ENCODE results near the gene GATA3.

The GATA3 gene

GRCh38 chr10:8096931-8097330 lies 42.4 kb downstream of the GATA3 start:
- no peak overlapping the region for H3K27ac ChIP-seq (ENCODE audit: low read length)
- H3K4me1 ChIP-seq (ENCODE audit: control insufficient read depth, insufficient read depth, low read length): 0 out of 2 replicates have a peak, but pooled peaks cover 1% of the 10 kb centered on the region
- no peaks in the 10 kb centered on the region for H3K27me3 ChIP-seq (ENCODE audit: control insufficient read depth, insufficient read depth, low read length)
- no CpG with 5 or more reads among the region's 5 CpGs for WGBS (ENCODE audit: insufficient coverage, insufficient read length)
- no peaks in the 10 kb centered on the region for H3K9me3 ChIP-seq (ENCODE audit: control insufficient read depth, insufficient read depth, low read length)
- H3K4me3 ChIP-seq (ENCODE audit: low read length): no peak overlapping the region
- no peak for DNase-seq (ENCODE audit: low read depth, low spot score)
- H3K36me3 ChIP-seq (ENCODE audit: control insufficient read depth, insufficient read depth, low read length): no peaks in the 10 kb centered on the region

DNA sequence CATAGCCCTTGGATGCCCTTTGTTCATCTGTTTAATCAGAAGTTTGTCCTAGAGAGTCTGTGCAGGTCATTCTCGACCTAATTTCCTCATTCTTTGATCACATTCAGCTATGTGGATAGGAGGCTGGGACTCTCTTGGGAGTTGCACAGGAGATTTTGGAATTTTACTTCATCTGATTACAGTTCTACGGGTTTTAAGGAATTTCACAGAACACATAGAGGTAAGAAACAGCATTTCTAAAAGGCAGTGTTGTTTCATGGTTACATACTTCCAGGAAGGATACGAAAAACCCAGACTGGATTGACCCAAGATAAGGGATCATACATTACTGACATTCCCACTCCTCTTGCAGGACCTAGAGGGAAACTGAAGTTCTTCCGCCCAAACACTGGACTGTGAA lies 45.9 kb downstream of the GATA3 start:
- Histone ChIP-seq H3K9me3 (ENCODE audit: control insufficient read depth, insufficient read depth, low read length) (no peaks in the 10 kb centered on the region), H3K36me3 (ENCODE audit: control insufficient read depth, insufficient read depth, low read length) (no peaks in the 10 kb centered on the region), H3K4me1 (ENCODE audit: control insufficient read depth, insufficient read depth, low read length) (peaks cover 6% of the 10 kb centered on the region), H3K27me3 (ENCODE audit: control insufficient read depth, insufficient read depth, low read length) (no peaks in the 10 kb centered on the region), H3K4me3 (ENCODE audit: low read length) (no peak overlapping the region), H3K27ac (ENCODE audit: low read length) (no peak overlapping the region)
- WGBS (ENCODE audit: insufficient coverage, insufficient read length): no CpG with 5 or more reads among the region's 4 CpGs
- no peak for DNase-seq (ENCODE audit: low read depth, low spot score)

GRCh38 chr10:8102708-8103401 lies 48.4 kb downstream of the GATA3 start:
- no CpG with 5 or more reads among the region's 13 CpGs for WGBS (ENCODE audit: insufficient coverage, insufficient read length)
- H3K36me3 ChIP-seq (ENCODE audit: control insufficient read depth, insufficient read depth, low read length): no peaks in the 10 kb centered on the region

GRCh38 chr10:8103543-8103942 lies 49.1 kb downstream of the GATA3 start:
- WGBS (ENCODE audit: insufficient coverage, insufficient read length): no CpG with 5 or more reads among the region's 8 CpGs

More at GRCh38 chr10:8102708-8103401, 48.4 kb downstream of the GATA3 start:
- no peaks in the 10 kb centered on the region for H3K9me3 ChIP-seq (ENCODE audit: control insufficient read depth, insufficient read depth, low read length)
- no peaks in the 10 kb centered on the region for H3K27me3 ChIP-seq (ENCODE audit: control insufficient read depth, insufficient read depth, low read length)
- DNase-seq (ENCODE audit: low read depth, low spot score): no peak
- H3K4me1 ChIP-seq (ENCODE audit: control insufficient read depth, insufficient read depth, low read length): peaks cover 4% of the 10 kb centered on the region
- H3K4me3 ChIP-seq (ENCODE audit: low read length): no peak overlapping the region
- H3K27ac ChIP-seq (ENCODE audit: low read length): no peak overlapping the region

DNA sequence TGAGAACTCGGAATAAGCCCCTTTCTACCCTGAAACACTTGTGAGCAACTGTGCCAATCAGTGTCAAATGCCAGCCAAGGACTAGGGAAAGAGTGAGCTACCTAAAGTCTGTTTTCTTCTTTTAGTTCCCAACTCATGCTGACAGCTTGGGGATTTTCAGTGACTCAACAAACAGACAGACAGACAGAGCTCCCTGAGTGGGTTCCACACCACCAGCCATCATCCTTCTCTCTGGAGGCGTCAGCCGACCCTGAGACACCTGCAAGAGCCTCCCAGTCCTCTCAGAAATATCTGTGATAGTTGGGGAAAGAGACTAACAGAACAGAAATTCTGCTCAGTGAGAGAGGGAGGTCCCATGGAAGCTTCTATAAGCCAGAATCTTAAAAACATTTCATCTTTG lies 49.5 kb downstream of the GATA3 start:
- Histone ChIP-seq H3K27me3 (ENCODE audit: control insufficient read depth, insufficient read depth, low read length) (no peaks in the 10 kb centered on the region), H3K4me1 (ENCODE audit: control insufficient read depth, insufficient read depth, low read length) (peaks cover 4% of the 10 kb centered on the region), H3K36me3 (ENCODE audit: control insufficient read depth, insufficient read depth, low read length) (no peaks in the 10 kb centered on the region), H3K9me3 (ENCODE audit: control insufficient read depth, insufficient read depth, low read length) (no peaks in the 10 kb centered on the region), H3K4me3 (ENCODE audit: low read length) (no peak overlapping the region), H3K27ac (ENCODE audit: low read length) (no peak overlapping the region)
- no CpG with 5 or more reads among the region's 3 CpGs for WGBS (ENCODE audit: insufficient coverage, insufficient read length)
- no peak for DNase-seq (ENCODE audit: low read depth, low spot score)

More at GRCh38 chr10:8103543-8103942, 49.1 kb downstream of the GATA3 start:
- Histone ChIP-seq H3K4me1 (ENCODE audit: control insufficient read depth, insufficient read depth, low read length) (peaks cover 4% of the 10 kb centered on the region), H3K36me3 (ENCODE audit: control insufficient read depth, insufficient read depth, low read length) (no peaks in the 10 kb centered on the region), H3K27ac (ENCODE audit: low read length) (no peak overlapping the region), H3K4me3 (ENCODE audit: low read length) (no peak overlapping the region), H3K27me3 (ENCODE audit: control insufficient read depth, insufficient read depth, low read length) (no peaks in the 10 kb centered on the region), H3K9me3 (ENCODE audit: control insufficient read depth, insufficient read depth, low read length) (no peaks in the 10 kb centered on the region)
- no peak for DNase-seq (ENCODE audit: low read depth, low spot score)

DNA sequence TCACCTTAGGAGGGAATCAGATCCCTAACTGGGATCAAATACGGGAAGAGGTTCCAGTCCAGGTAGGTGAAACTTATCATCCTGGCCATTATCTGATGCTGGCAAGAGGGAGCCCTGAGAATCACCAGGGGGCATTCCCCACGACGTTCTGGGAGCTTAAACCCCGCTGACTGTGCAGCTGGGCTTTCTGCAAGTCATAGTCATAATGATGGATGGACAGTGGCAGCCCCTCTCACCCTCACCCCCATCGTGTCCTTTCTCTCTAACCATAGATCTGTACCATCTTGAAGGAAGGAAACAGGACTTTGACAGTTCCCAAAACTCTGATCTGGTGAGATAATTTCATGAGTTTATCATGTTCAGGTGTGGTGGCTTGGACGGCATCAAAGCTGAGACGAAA lies 50.2 kb downstream of the GATA3 start:
- WGBS (ENCODE audit: insufficient coverage, insufficient read length): no CpG with 5 or more reads among the region's 7 CpGs
- no peak for DNase-seq (ENCODE audit: low read depth, low spot score)

DNA sequence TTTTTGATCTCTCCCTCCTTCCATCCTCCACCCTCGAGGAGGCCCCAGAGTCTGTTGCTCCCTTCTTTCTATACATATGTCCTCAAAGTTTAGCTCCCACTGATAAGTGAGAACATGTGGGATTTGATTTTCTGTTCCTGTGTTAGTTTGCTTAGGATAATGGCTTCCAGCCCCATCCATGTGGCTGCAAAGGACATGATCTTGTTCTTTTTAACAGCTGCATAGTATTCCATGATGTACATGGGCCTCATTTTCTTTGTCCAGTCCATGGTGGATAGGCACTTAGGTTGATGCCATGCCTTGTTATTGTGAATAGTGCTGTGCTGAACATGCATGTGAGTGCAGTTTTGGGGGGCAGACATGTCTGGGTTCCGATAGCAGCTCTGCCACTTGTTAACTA lies 51.4 kb downstream of the GATA3 start:
- no peaks in the 10 kb centered on the region for H3K9me3 ChIP-seq (ENCODE audit: control insufficient read depth, insufficient read depth, low read length)
- no peak overlapping the region for H3K27ac ChIP-seq (ENCODE audit: low read length)
- no peak overlapping the region for H3K4me3 ChIP-seq (ENCODE audit: low read length)
- H3K36me3 ChIP-seq (ENCODE audit: control insufficient read depth, insufficient read depth, low read length): no peaks in the 10 kb centered on the region
- H3K4me1 ChIP-seq (ENCODE audit: control insufficient read depth, insufficient read depth, low read length): peaks cover 4% of the 10 kb centered on the region
- no peak for DNase-seq (ENCODE audit: low read depth, low spot score)
- no CpG with 5 or more reads among the region's 2 CpGs for WGBS (ENCODE audit: insufficient coverage, insufficient read length)
- no peaks in the 10 kb centered on the region for H3K27me3 ChIP-seq (ENCODE audit: control insufficient read depth, insufficient read depth, low read length)

More for the DNA sequence above, 50.2 kb downstream of the GATA3 start:
- no peaks in the 10 kb centered on the region for H3K27me3 ChIP-seq (ENCODE audit: control insufficient read depth, insufficient read depth, low read length)
- no peak overlapping the region for H3K4me3 ChIP-seq (ENCODE audit: low read length)
- no peak overlapping the region for H3K27ac ChIP-seq (ENCODE audit: low read length)
- H3K9me3 ChIP-seq (ENCODE audit: control insufficient read depth, insufficient read depth, low read length): no peaks in the 10 kb centered on the region
- H3K4me1 ChIP-seq (ENCODE audit: control insufficient read depth, insufficient read depth, low read length): peaks cover 4% of the 10 kb centered on the region
- H3K36me3 ChIP-seq (ENCODE audit: control insufficient read depth, insufficient read depth, low read length): no peaks in the 10 kb centered on the region

DNA sequence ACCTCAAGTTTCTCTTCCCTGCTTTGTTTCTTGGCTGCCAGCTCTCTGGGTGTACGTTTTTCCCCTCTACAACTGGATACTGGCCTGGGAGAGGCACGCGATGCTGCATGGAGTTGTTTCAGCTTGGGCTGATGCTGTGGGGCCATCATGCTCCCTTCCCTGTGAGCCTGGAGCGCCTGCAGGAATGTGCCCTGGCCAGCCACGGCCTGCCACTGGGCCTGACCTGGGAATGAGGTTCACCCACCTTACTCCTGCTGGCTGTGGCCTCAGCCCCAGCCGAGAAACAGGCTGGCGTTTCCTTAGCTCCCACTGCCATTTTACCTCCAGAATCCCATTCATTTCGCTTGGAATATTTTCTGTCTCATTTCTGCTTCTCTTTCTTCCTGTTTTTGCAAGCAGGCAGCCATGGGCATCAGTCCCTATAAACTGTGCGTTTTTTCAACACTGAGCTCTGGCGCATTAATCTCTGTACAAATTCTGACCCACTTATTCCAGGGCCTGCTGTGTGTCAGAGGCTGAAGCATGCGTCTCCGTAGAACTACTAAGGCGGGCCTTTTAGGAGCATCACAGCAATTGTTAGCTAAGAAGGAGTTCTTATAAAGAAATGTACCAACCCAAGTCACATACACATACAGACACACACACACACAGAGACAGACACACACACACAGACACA lies 57.9 kb downstream of the GATA3 start:
- DNase-seq (ENCODE audit: low read depth, low spot score): no peak
- no CpG with 5 or more reads among the region's 13 CpGs for WGBS (ENCODE audit: insufficient coverage, insufficient read length)
- H3K4me1 ChIP-seq (ENCODE audit: control insufficient read depth, insufficient read depth, low read length): no peaks in the 10 kb centered on the region

DNA sequence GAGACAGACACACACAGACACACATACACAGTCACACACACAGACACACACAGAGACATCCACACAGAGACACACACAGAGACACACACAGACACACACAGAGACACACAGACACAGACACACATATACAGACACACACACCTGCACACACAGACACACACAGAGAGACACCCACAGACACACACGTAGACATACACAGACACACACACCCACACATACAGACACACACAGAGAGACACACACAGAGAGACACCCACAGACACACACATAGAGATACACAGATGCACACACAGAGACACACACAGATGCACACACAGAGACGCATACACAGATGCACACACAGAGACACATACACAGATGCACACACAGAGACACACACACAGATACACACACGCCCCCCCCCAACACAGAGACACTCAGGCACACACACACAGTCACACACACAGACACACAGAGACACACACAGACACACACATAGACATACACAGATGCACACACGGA lies 58.5 kb downstream of the GATA3 start:
- no CpG with 5 or more reads among the region's 4 CpGs for WGBS (ENCODE audit: insufficient coverage, insufficient read length)
- no peak overlapping the region for H3K27ac ChIP-seq (ENCODE audit: low read length)
- H3K36me3 ChIP-seq (ENCODE audit: control insufficient read depth, insufficient read depth, low read length): no peaks in the 10 kb centered on the region
- H3K4me1 ChIP-seq (ENCODE audit: control insufficient read depth, insufficient read depth, low read length): no peaks in the 10 kb centered on the region
- H3K4me3 ChIP-seq (ENCODE audit: low read length): no peak overlapping the region
- no peak for DNase-seq (ENCODE audit: low read depth, low spot score)
- H3K27me3 ChIP-seq (ENCODE audit: control insufficient read depth, insufficient read depth, low read length): no peaks in the 10 kb centered on the region
- H3K9me3 ChIP-seq (ENCODE audit: control insufficient read depth, insufficient read depth, low read length): no peaks in the 10 kb centered on the region

More for the DNA sequence above, 57.9 kb downstream of the GATA3 start:
- H3K9me3 ChIP-seq (ENCODE audit: control insufficient read depth, insufficient read depth, low read length): no peaks in the 10 kb centered on the region
- no peak overlapping the region for H3K27ac ChIP-seq (ENCODE audit: low read length)
- H3K4me3 ChIP-seq (ENCODE audit: low read length): no peak overlapping the region
- H3K27me3 ChIP-seq (ENCODE audit: control insufficient read depth, insufficient read depth, low read length): no peaks in the 10 kb centered on the region
- H3K36me3 ChIP-seq (ENCODE audit: control insufficient read depth, insufficient read depth, low read length): no peaks in the 10 kb centered on the region

- no CpG with 5 or more reads among the region's 5 CpGs for WGBS (ENCODE audit: insufficient coverage, insufficient read length)
- Histone ChIP-seq H3K4me1 (ENCODE audit: control insufficient read depth, insufficient read depth, low read length) (no peaks in the 10 kb centered on the region), H3K27me3 (ENCODE audit: control insufficient read depth, insufficient read depth, low read length) (no peaks in the 10 kb centered on the region), H3K36me3 (ENCODE audit: control insufficient read depth, insufficient read depth, low read length) (no peaks in the 10 kb centered on the region), H3K9me3 (ENCODE audit: control insufficient read depth, insufficient read depth, low read length) (no peaks in the 10 kb centered on the region), H3K4me3 (ENCODE audit: low read length) (no peak overlapping the region), H3K27ac (ENCODE audit: low read length) (no peak overlapping the region)
- no peak for DNase-seq (ENCODE audit: low read depth, low spot score)
Measured at GRCh38 chr10:8113616-8114015, 59.1 kb downstream of the GATA3 start.
